Lower leg skin (tissue), 3 donors: ENCODE data around the gene ADAM30.

Experiments used
- POLR2A ChIP-seq, 2 donors: fragments of 450-650 bp; IDR thresholded peaks; one replicate each; pipeline ENCODE4 v1.6.1; 2016 to 2017; ENCODE audit warnings: antibody characterized with exemption in 2 of 2, mild to moderate bottlenecking in 1 of 2, moderate library complexity in 1 of 2
- TF ChIP-seq, protein P1 (sequence below), 3 donors: fragments of 450-650 bp; IDR thresholded peaks; one replicate each; pipeline ENCODE4 v1.5.1; 2016; ENCODE audit warnings: antibody characterized with exemption in 3 of 3, mild to moderate bottlenecking in 3 of 3, moderate library complexity in 2 of 3

DNA sequence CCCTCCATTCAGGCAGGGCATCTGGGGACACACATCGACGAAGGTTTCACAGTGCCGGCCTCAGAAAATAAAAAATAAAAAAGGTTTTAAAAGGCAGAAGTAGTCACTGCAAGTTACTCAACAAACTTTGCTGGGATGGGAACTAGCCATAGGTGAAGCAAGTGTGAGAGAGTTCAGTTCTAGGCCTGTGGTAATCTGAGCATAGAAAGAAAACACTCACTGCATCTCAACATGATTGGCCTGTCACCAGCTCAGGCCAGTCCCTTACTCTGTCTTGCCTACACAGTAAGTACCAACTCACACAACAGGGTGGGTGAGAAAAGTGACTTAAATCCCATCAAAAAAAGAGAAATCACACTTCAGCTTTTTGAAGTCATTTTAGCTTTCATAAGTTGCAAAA, 30.2 kb upstream of the ADAM30 start:
- TF ChIP-seq, protein P1, sequence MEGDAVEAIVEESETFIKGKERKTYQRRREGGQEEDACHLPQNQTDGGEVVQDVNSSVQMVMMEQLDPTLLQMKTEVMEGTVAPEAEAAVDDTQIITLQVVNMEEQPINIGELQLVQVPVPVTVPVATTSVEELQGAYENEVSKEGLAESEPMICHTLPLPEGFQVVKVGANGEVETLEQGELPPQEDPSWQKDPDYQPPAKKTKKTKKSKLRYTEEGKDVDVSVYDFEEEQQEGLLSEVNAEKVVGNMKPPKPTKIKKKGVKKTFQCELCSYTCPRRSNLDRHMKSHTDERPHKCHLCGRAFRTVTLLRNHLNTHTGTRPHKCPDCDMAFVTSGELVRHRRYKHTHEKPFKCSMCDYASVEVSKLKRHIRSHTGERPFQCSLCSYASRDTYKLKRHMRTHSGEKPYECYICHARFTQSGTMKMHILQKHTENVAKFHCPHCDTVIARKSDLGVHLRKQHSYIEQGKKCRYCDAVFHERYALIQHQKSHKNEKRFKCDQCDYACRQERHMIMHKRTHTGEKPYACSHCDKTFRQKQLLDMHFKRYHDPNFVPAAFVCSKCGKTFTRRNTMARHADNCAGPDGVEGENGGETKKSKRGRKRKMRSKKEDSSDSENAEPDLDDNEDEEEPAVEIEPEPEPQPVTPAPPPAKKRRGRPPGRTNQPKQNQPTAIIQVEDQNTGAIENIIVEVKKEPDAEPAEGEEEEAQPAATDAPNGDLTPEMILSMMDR (IDR thresholded peaks at IDR 0.05) = no peak
- TF ChIP-seq POLR2A (IDR thresholded peaks at IDR 0.05) = no peak
